CD4-positive, alpha-beta T cell treated with Interleukin-6 for 4 hours (primary cell): ENCODE data around the gene SLBP.

Source experiments
- DNase-seq: peaks from one replicate; pipeline ENCODE4 v3.0.0-alpha.2; 2020; ENCODE audit warnings: mixed read lengths

Gene SLBP

DNA sequence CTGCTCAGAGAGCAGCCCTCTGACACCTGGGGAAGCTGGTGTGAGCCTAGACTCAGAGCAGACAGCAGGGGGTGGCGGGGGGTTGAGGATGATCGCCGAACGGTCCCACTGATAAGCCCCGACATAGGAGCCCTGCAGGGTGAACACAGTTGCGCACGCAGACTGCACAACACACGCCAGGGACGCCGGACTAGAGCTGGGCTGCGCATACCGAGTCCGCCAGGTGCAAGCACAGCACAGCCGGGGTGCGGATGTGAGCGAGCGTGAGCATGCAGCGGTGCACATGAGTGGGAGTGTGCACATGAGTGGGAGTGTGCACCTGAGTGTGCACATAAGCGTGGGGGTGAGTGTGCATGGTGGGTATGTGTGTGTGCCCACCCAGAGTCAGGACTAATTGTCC, 64.7 kb downstream of the SLBP start:
- DNase-seq: no peak

DNA sequence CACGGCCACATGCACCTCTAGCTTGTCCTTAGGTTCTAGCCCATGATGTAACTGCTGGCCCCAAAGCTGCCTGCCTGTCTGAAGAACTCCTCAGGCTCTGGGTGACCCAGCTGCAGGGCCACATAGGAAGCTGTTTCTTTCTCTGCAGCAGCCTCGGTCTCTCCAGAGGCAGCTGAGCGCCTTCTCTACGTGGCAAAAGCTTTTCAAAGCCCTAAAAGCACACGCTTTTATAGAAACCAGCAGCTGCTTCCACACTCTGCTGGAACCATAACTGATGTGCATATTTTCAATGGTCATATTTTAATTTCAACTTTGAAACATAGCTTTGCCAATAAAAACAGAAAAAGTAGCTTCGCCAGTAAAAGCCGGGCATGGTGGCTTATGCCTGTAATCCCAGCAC, 65.4 kb downstream of the SLBP start:
- DNase-seq: no peak

DNA sequence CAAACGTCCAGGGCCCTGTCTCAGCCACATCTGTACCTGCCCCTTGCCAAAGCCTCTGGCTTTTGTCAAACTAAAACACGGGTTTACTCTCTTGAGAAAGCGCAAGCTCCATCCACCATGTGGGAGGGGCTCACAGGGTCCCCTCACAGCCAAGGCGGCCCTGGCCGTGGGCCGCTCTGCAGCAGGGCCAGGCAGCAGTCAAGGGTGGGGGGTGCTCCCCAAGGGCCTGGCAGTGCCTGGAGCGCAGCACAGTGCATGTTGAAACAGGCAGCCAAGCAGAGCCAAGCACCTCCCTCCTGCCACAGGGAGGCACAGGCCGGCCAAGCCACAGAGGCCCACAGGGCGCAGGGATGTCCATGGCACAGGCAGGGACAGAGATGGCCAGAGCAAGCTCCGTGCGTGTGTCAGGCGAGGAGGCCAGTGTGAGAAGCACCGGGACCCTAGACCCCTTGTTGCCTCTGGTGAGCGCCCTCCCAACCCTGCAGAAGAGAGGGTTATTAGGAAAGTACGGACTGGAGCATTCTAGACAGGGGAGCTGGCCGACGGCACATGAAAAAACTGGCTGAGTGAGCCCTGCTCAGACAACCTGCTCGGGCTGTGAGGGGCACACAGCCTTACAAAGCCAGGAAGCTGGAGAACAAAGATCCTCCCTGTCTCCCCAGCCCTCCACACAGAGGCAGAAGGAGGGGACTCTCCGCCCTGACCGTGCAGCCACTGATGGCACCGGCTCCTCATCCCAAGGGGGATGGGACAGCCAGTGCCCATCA, 67.0 kb downstream of the SLBP start:
- no peak for DNase-seq

DNA sequence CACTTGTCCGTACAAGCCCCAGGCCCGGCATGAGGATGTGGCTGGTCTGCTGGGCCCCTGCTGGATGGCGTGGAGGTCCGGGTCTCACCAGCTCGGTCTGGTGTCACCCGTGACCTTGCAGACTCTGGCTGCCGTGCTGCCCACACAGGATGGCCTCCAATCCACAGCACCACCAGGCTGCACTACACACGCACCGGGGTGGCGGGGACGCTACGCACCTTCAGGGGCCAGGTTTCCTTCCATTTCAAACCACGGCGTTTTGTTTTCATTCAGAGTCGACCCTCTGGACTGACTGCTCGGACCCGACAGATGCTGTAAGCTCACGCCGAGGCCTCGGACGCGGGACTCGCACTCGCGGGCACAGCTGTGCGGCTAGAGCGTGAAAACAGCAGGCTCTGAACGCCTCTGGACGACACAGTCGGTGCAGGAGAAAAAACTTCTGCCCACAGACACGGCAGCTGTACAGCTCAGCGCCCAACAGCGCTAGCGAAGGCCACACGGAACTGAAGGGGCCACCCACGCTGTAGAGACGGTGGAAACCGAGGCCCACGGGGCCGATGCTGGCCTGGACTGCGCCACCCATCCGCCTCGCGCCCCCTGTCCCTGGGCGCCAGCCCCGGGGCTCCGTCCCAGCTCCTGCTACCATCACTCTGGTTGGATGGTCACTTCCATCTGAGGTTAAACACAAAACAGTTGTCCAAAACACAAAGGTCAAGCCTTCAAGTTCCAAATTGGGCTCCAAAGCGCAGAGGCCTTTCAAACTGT, 68.0 kb downstream of the SLBP start:
- DNase-seq: no peak
